HepG2 (cell line): ENCODE results near the gene DPEP2NB. TPM values are rescaled to one million over a fixed set of nuclear protein-coding genes. Genes with fewer than 3 reads are reported as not detected.
A peak's percentile ranks its signal among the peaks of the same experiment; 100 is the strongest.

Experiments used
- ARID2 ChIP-seq: sonication (generic); formaldehyde crosslinking; IDR thresholded peaks from 2 replicates; pipeline ENCODE4 v1.8.1; 2022; ENCODE audit warnings: mild to moderate bottlenecking, missing genetic modification reagents, borderline replicate concordance
- ATM ChIP-seq: fragments of 450-650 bp; IDR thresholded peaks from 2 replicates; pipeline ENCODE4 v1.7.1; 2017; ENCODE audit warnings: mild to moderate bottlenecking, borderline replicate concordance
- CBX5 ChIP-seq: sonication (generic); formaldehyde crosslinking; IDR thresholded peaks from 2 replicates; pipeline ENCODE4 v1.4.0; 2020; ENCODE audit warnings: missing genetic modification reagents, borderline replicate concordance
- LCORL ChIP-seq, 2 experiments: fragments of 450-650 bp in 1 of 2; sonication (generic) in 1 of 2; formaldehyde crosslinking in 1 of 2; IDR thresholded peaks; 2 replicates each; pipeline versions ENCODE4 v1.5.0 to v1.6.1; 2017 to 2020; ENCODE audit warnings: antibody characterized with exemption in 1 of 2, missing genetic modification reagents in 1 of 2
- NFKB2 ChIP-seq: sonication (generic); formaldehyde crosslinking; IDR thresholded peaks from 2 replicates; pipeline ENCODE4 v1.4.0; 2020; ENCODE audit warnings: missing genetic modification reagents, borderline replicate concordance
- NRL ChIP-seq: sonication (generic); formaldehyde crosslinking; IDR thresholded peaks from 2 replicates; pipeline ENCODE4 v1.5.0; 2020; ENCODE audit warnings: missing genetic modification reagents, mild to moderate bottlenecking, moderate library complexity, borderline replicate concordance
- PAWR ChIP-seq: sonication (generic); formaldehyde crosslinking; IDR thresholded peaks from 2 replicates; pipeline ENCODE4 v1.4.0; 2020; ENCODE audit warnings: missing genetic modification reagents, mild to moderate bottlenecking, borderline replicate concordance
- PRPF4 ChIP-seq: fragments of 200-400 bp; formaldehyde crosslinking; IDR thresholded peaks from 2 replicates; pipeline ENCODE4 v1.6.1; 2016; ENCODE audit warnings: low read length, low read depth; ENCODE audit not compliant: poor library complexity, severe bottlenecking
- TCF7L2 ChIP-seq: IDR thresholded peaks from 2 replicates; pipeline ENCODE4 v1.6.1; 2011; ENCODE audit warnings: mild to moderate bottlenecking, low read depth, low read length, moderate library complexity
- YEATS4 ChIP-seq: sonication (generic); formaldehyde crosslinking; IDR thresholded peaks from 2 replicates; pipeline ENCODE4 v1.4.0; 2020; ENCODE audit warnings: missing genetic modification reagents, borderline replicate concordance
- YY1 ChIP-seq: IDR thresholded peaks from 2 replicates; pipeline ENCODE4 v1.6.1; 2011; ENCODE audit warnings: low read length, low read depth, moderate library complexity, mild to moderate bottlenecking; ENCODE audit not compliant: insufficient read depth, insufficient replicate concordance
- ZFP1 ChIP-seq: IDR thresholded peaks from 2 replicates; pipeline ENCODE4 v1.6.1; 2016
- ZFP90 ChIP-seq: sonication (generic); formaldehyde crosslinking; IDR thresholded peaks from 2 replicates; pipeline ENCODE4 v1.8.0; 2022; ENCODE audit warnings: missing genetic modification reagents, mild to moderate bottlenecking, inconsistent platforms, borderline replicate concordance
- ZNF256 ChIP-seq: sonication (generic); formaldehyde crosslinking; conservative IDR thresholded peaks from 2 replicates; pipeline ENCODE4 v1.4.0; 2020; ENCODE audit warnings: missing genetic modification reagents
- ZNF766 ChIP-seq: sonication (generic); formaldehyde crosslinking; IDR thresholded peaks from 2 replicates; pipeline ENCODE4 v1.5.0; 2020; ENCODE audit warnings: missing genetic modification reagents, borderline replicate concordance
- polyA plus RNA-seq, 8 experiments: library from polyadenylated mRNA; depleted of rRNA in 3 of 8; stranded (reverse) in 7 of 8; unstranded in 1 of 8; fragments of >200 nt; fragmentation: Illumina TruSeq in 4 of 8; extraction: Trizol in 4 of 8; gene quantifications; 2 replicates each; pipeline versions ENCODE4 v1.2.1 to v1.2.3, GENCODE V29; 2011 to 2016; ENCODE audit warnings: low read depth in 4 of 8, missing spikeins in 1 of 8, mixed read lengths in 1 of 8; ENCODE audit not compliant: insufficient read depth in 1 of 8
- total RNA-seq, 5 experiments: library from RNA; depleted of rRNA; stranded (reverse); fragments of >200 nt; fragmentation: Illumina TruSeq; extraction: Trizol; gene quantifications; 2 replicates each; pipeline ENCODE4 v1.2.3, GENCODE V29; 2016; ENCODE audit warnings: low read depth in 1 of 5
- TF ChIP-seq, protein P1 (sequence below): sonication (generic); formaldehyde crosslinking; IDR thresholded peaks from 2 replicates; pipeline ENCODE4 v1.9.0; 2021; ENCODE audit warnings: missing genetic modification reagents, borderline replicate concordance
- TF ChIP-seq, protein P2 (sequence below): sonication (generic); IDR thresholded peaks from 2 replicates; pipeline ENCODE4 v1.6.1; 2016; ENCODE audit warnings: low read depth, borderline replicate concordance
- TF ChIP-seq, protein P3 (sequence below): sonication (generic); formaldehyde crosslinking; IDR thresholded peaks from 2 replicates; pipeline ENCODE4 v1.4.0; 2020; ENCODE audit warnings: missing genetic modification reagents, borderline replicate concordance
- TF ChIP-seq, protein P4 (sequence below): sonication (generic); formaldehyde crosslinking; IDR thresholded peaks from 2 replicates; pipeline ENCODE4 v1.5.0; 2020; ENCODE audit warnings: mild to moderate bottlenecking, missing genetic modification reagents

DPEP2NB gene
- total and polyA plus RNA-seq, 2 of the 13 experiments (the other 11 are each of a cell fraction or from before 2014, with no cell fraction given) = not detected

DNA sequence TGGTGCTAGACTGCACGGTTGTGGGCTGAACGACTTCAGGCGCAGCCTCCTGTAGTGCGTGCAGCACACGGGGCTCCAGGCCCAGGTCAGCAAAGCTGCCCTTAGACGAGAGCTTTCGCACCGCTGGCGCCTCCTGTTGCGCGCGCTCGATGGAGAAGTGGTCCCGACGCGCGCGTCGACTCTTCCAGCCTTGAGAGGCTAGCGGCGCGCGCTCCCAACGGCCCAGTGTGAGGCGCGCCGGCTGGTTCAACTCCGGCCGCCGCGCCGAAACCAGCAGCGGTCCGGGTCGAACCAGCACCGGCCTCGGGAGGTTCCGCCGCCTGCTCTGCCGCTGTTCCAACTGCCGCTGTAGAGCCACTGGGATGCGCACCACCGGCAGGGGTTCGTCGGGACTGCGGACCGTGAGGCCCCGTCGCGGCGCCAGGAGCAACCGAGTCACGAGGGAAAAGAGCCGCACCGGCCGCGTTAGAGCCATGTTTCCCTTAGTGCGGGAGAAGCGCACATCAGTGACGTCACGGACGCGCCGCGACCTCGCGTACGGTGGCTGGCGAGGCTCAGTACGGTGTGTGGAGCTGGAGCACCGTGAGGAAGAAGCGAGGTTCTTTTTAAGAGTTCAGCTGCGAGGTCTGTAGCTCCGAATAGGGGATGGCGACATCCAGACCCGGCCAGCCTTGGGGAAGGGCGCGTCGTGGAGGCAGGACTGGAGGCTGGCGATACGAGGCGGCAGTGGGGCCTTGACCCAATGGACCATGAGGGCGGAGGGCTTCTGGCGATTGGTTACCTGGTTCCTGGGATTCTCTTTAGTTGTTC is 7.2 kb upstream of the DPEP2NB start, which contains the start of the genes DDX28 and DUS2 (continued):
- TF ChIP-seq, protein P1, sequence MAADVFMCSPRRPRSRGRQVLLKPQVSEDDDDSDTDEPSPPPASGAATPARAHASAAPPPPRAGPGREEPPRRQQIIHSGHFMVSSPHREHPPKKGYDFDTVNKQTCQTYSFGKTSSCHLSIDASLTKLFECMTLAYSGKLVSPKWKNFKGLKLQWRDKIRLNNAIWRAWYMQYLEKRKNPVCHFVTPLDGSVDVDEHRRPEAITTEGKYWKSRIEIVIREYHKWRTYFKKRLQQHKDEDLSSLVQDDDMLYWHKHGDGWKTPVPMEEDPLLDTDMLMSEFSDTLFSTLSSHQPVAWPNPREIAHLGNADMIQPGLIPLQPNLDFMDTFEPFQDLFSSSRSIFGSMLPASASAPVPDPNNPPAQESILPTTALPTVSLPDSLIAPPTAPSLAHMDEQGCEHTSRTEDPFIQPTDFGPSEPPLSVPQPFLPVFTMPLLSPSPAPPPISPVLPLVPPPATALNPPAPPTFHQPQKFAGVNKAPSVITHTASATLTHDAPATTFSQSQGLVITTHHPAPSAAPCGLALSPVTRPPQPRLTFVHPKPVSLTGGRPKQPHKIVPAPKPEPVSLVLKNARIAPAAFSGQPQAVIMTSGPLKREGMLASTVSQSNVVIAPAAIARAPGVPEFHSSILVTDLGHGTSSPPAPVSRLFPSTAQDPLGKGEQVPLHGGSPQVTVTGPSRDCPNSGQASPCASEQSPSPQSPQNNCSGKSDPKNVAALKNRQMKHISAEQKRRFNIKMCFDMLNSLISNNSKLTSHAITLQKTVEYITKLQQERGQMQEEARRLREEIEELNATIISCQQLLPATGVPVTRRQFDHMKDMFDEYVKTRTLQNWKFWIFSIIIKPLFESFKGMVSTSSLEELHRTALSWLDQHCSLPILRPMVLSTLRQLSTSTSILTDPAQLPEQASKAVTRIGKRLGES (CRISPR knock-in tag) = no peak
- TF ChIP-seq ARID2 (CRISPR knock-in tag) (peak; percentile 98), ZFP1 (CRISPR knock-in tag) (peak; percentile 22; the same call in 1 of the 2 replicates), ZNF256 (CRISPR knock-in tag) (0 out of 2 replicates have a peak, but pooled peaks have one; percentile 17), TCF7L2 (no peak), YY1 (peak; percentile 93), YEATS4 (CRISPR knock-in tag) (peak; percentile 96), PRPF4 (no peak), NRL (CRISPR knock-in tag) (peak; percentile 97), LCORL (IDR thresholded peaks at IDR 0.05) (no peak), LCORL (CRISPR knock-in tag; IDR thresholded peaks at IDR 0.05) (peak; percentile 81), PAWR (CRISPR knock-in tag) (no peak; the same call in 1 of the 2 replicates), ZFP90 (no peak; the same call in 1 of the 2 replicates), ATM (no peak), ZNF766 (no peak), CBX5 (CRISPR knock-in tag) (peak; percentile 96), NFKB2 (CRISPR knock-in tag) (peak; percentile 90)
- TF ChIP-seq, protein P2, sequence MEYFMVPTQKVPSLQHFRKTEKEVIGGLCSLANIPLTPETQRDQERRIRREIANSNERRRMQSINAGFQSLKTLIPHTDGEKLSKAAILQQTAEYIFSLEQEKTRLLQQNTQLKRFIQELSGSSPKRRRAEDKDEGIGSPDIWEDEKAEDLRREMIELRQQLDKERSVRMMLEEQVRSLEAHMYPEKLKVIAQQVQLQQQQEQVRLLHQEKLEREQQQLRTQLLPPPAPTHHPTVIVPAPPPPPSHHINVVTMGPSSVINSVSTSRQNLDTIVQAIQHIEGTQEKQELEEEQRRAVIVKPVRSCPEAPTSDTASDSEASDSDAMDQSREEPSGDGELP = peak; percentile 38; the same call in 1 of the 2 replicates
- TF ChIP-seq, protein P3, sequence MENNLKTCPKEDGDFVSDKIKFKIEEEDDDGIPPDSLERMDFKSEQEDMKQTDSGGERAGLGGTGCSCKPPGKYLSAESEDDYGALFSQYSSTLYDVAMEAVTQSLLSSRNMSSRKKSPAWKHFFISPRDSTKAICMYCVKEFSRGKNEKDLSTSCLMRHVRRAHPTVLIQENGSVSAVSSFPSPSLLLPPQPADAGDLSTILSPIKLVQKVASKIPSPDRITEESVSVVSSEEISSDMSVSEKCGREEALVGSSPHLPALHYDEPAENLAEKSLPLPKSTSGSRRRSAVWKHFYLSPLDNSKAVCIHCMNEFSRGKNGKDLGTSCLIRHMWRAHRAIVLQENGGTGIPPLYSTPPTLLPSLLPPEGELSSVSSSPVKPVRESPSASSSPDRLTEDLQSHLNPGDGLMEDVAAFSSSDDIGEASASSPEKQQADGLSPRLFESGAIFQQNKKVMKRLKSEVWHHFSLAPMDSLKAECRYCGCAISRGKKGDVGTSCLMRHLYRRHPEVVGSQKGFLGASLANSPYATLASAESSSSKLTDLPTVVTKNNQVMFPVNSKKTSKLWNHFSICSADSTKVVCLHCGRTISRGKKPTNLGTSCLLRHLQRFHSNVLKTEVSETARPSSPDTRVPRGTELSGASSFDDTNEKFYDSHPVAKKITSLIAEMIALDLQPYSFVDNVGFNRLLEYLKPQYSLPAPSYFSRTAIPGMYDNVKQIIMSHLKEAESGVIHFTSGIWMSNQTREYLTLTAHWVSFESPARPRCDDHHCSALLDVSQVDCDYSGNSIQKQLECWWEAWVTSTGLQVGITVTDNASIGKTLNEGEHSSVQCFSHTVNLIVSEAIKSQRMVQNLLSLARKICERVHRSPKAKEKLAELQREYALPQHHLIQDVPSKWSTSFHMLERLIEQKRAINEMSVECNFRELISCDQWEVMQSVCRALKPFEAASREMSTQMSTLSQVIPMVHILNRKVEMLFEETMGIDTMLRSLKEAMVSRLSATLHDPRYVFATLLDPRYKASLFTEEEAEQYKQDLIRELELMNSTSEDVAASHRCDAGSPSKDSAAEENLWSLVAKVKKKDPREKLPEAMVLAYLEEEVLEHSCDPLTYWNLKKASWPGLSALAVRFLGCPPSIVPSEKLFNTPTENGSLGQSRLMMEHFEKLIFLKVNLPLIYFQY (CRISPR knock-in tag) = peak; percentile 98
- TF ChIP-seq, protein P4, sequence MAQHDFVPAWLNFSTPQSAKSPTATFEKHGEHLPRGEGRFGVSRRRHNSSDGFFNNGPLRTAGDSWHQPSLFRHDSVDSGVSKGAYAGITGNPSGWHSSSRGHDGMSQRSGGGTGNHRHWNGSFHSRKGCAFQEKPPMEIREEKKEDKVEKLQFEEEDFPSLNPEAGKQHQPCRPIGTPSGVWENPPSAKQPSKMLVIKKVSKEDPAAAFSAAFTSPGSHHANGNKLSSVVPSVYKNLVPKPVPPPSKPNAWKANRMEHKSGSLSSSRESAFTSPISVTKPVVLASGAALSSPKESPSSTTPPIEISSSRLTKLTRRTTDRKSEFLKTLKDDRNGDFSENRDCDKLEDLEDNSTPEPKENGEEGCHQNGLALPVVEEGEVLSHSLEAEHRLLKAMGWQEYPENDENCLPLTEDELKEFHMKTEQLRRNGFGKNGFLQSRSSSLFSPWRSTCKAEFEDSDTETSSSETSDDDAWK (CRISPR knock-in tag) = no peak
